GM12892 (cell line): ENCODE results near the gene RAPGEF1.

Source experiments
- POLR2A ChIP-seq: IDR thresholded peaks from 2 replicates; pipeline ENCODE4 v1.6.1; 2011; ENCODE audit warnings: low read depth, low read length, control low read depth
- POLR2AphosphoS5 ChIP-seq: IDR thresholded peaks from 2 replicates; pipeline ENCODE4 v1.6.1; 2011; ENCODE audit warnings: low read depth, low read length, control low read depth
- TAF1 ChIP-seq: IDR thresholded peaks from 2 replicates; pipeline ENCODE4 v1.6.1; 2011; ENCODE audit warnings: low read depth, mild to moderate bottlenecking, control low read depth, low read length, borderline replicate concordance

DNA sequence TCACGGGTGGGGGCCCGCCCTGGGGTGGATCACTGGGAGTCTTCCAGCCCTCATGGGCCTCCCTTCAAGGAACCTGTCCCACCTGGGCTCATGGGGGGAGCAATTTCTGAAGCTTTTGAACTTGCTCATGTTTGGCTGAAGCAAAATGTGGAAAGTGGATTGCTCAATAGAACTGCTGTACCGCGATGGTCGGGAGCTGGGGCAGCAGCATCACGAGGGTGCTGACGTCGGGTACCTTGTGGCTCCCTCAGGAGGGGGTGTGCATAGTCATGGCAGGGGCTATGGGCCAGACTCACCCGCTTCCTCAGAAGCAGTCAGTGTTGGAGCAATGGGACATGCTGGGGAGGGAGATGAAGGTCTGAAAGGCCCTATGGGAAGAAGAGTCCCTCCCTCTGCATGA is 136.7 kb downstream of the RAPGEF1 start:
- TF ChIP-seq POLR2AphosphoS5 (no peak), TAF1 (no peak), POLR2A (no peak)
